ENCODE results near the gene DNAJB8.

Gene DNAJB8

GRCh38 chr3:128466840-128467541, at the start of gene DNAJB8:
Gene DNAJB8 (minus strand): TSS chr3:128466890. CDS start chr3:128463245, 3,645 bp downstream.
- intact Hi-C loops (cut with DNase I), result no loop called here

GRCh38 chr3:128515967-128516366, 49.3 kb upstream of the DNAJB8 start:
- DNase-seq, result peak in 1 of 42 donors; percentile 22
- intact Hi-C loops (cut with DNase I), result no loop called here

More at GRCh38 chr3:128466840-128467541, at the start of gene DNAJB8:
- DNase-seq, result peak in 2 of 42 donors; percentile 21 to 42

- intact Hi-C loops (cut with DNase I), result no loop called here
- peak in 2 of 42 donors; percentile 7 to 18 for DNase-seq
Measured at GRCh38 chr3:128508852-128509251, 42.2 kb upstream of the DNAJB8 start.

GRCh38 chr3:128506754-128507153, 40.1 kb upstream of the DNAJB8 start:
- intact Hi-C loops (cut with DNase I), result no loop called here

GRCh38 chr3:128505771-128506170, 39.1 kb upstream of the DNAJB8 start:
- DNase-seq, result no peak
- intact Hi-C loops (cut with DNase I), result no loop called here

More at GRCh38 chr3:128506754-128507153, 40.1 kb upstream of the DNAJB8 start:
- DNase-seq, result peak in 3 of 42 donors; percentile 12 to 25 (median 15)

- intact Hi-C loops (cut with DNase I), result no loop called here
- peak in 2 of 42 donors; percentile 6 to 22 for DNase-seq
Measured at GRCh38 chr3:128504963-128505730, 38.5 kb upstream of the DNAJB8 start.

- intact Hi-C loops (cut with DNase I), result no loop called here
- DNase-seq, result peak in 2 of 42 donors; percentile 12 to 16
Measured at GRCh38 chr3:128504533-128504915, 37.8 kb upstream of the DNAJB8 start.

- peak in 3 of 42 donors; percentile 3 to 25 (median 13) for DNase-seq
- intact Hi-C loops (cut with DNase I), result no loop called here
Measured at GRCh38 chr3:128503751-128504532, 37.3 kb upstream of the DNAJB8 start.

GRCh38 chr3:128503164-128503651, 36.5 kb upstream of the DNAJB8 start:
- intact Hi-C loops (cut with DNase I), result no loop called here
- DNase-seq, result peak in 3 of 42 donors; percentile 4 to 18 (median 16)

- intact Hi-C loops (cut with DNase I), result no loop called here
- peak in 1 of 42 donors; percentile 18 for DNase-seq
Measured at GRCh38 chr3:128502712-128503111, 36.0 kb upstream of the DNAJB8 start.

GRCh38 chr3:128501431-128501830, 34.7 kb upstream of the DNAJB8 start:
- peak in 3 of 42 donors; percentile 2 to 12 (median 5) for DNase-seq
- intact Hi-C loops (cut with DNase I), result no loop called here

GRCh38 chr3:128500556-128500955, 33.9 kb upstream of the DNAJB8 start:
- DNase-seq, result peak in 3 of 42 donors; percentile 1 to 12 (median 4)
- intact Hi-C loops (cut with DNase I), result no loop called here

- DNase-seq, result peak in 2 of 42 donors; percentile 4 to 15
- intact Hi-C loops (cut with DNase I), result loop anchor here (5.0 kb wide), 1 partner anchor 72 kb away; no protein-coding TSS in a partner anchor
Measured at GRCh38 chr3:128499724-128500275, 33.1 kb upstream of the DNAJB8 start.

GRCh38 chr3:128498901-128499530, 32.3 kb upstream of the DNAJB8 start:
- intact Hi-C loops (cut with DNase I), result loop anchor here (5.0 kb wide), 1 partner anchor 72 kb away; no protein-coding TSS in a partner anchor

GRCh38 chr3:128498127-128498626, 31.5 kb upstream of the DNAJB8 start:
- intact Hi-C loops (cut with DNase I), result loop anchor here (5.0 kb wide), 1 partner anchor 71 kb away; no protein-coding TSS in a partner anchor
- peak in 1 of 42 donors; percentile 5 for DNase-seq

More at GRCh38 chr3:128498901-128499530, 32.3 kb upstream of the DNAJB8 start:
- peak in 6 of 42 donors; percentile 9 to 16 (median 12) for DNase-seq

GRCh38 chr3:128497305-128498126, 30.8 kb upstream of the DNAJB8 start:
- DNase-seq, result peak; percentile 59 to 92 (median 82)
- intact Hi-C loops (cut with DNase I), result loop anchor here (5.0 kb wide), 1 partner anchor 70 kb away; no protein-coding TSS in a partner anchor
